GM18526 (cell line): ENCODE results near the gene SMYD3.

Source experiments
- POLR2A ChIP-seq: IDR thresholded peaks from 3 replicates; pipeline ENCODE4 v1.6.1; 2011; ENCODE audit not compliant: insufficient read length; ENCODE audit errors: extremely low read depth

SMYD3 gene

GRCh38 chr1:245810181-245810769, 696.8 kb downstream of the SMYD3 start:
- no peak for TF ChIP-seq POLR2A

GRCh38 chr1:245809361-245809760, 697.7 kb downstream of the SMYD3 start:
- TF ChIP-seq POLR2A: no peak

DNA sequence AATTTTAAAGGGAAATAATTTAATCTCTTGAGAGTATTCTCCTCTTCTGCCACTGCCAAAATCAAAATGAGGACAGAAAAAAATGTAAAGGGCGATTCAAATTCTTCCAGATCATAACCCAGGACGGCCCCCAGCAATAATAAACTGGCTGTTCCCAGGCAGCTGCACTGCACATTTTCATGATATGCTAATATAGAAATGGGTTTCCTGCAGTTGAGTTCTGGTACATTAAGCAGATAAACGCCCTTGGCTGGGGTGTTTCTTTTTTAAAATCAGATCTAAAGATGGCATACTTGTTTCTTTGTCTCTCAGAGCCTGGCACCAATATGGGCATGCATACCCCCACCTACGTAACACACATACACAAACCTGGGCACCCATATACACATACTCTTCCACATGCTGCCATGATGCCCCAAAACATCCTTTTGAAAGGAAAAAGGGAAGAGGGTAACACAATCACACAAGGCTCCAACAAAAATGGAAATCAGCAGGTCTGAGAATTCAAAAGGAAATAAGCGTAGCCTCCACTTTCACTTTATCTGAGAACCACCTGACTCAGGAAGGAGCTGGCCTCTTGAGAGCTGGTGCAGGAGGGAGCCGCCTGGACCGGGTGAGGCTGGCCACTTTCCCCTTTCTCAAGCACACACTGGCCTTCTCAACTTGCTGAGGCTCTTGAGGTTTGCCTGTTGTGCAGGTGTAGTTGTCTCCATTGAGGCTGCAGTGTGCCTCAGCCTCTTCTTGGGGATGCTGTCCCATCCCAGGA, 698.9 kb downstream of the SMYD3 start:
- no peak for TF ChIP-seq POLR2A

DNA sequence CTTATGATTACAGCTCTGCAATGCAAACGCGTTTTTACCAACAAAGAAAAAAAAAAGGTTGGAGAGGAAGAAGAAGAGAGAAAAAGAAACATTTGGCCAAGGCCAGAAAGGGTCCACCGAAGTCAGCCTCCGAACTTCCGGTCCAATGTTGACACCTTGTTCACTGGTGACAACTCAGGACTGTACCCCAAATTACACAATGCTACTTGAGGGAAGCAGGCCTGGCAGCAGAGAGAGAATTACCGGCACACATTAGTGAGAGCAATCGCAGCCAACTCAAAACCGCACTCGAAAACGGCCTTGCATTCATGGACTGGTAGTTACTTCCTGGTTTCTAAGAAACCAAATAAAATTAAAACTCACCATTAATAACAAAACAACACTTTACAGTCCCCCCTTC, 699.8 kb downstream of the SMYD3 start:
- no peak for TF ChIP-seq POLR2A

DNA sequence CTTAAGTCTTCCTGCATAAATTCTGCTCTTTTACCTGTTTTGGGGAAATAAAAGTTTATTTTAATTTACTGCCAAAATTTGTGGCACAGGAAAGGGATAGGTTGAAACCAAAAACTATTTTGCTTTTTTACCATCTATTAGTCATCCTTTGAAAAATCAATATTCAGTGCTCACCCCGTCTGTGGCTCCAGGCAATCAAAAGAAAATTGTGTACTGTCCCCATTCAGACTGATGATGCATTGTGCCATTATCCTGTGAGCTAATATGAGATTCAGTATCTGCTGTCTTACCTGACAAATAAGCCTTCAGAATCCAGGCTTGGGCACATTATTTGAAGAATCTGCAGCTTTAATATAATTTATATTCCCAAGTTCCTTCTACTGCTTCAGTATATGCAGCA, 701.5 kb downstream of the SMYD3 start:
- TF ChIP-seq POLR2A: no peak

DNA sequence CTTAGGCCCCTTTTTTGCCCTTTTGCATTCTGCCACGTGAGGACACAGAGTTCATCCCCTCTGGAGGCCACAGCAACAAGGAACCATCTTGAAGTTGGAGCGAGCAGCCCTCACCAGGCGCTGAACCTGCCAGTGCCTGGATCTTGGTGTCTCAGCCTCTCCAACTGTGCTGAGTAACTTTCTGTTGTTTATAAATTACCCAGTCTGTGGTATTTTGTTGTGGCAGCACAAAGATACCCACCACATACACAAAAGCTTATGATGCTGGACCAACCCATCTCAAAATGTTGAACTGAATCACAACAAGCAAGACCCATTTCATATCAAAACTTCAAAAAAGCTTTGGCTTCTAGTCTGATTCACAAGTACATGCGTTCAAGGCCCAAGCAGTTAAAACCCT, 702.4 kb downstream of the SMYD3 start:
- no peak for TF ChIP-seq POLR2A

DNA sequence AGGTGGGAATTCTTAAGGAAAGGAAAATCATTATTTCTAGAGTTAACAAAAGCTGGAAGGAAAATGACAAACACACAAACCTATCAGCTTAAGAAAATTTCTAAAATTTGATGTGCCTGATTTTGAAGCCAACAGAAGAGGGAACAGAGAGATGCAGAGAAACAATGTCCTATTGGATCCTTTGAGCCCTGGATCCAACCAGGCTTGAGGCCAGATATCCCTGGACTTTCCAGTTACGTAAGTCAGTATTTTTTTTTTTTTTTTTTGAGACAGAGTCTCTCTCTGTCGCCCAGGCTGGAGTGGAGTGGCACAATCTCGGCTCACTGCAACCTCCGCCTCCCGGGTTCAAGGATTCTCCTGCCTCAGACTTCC, 703.4 kb downstream of the SMYD3 start:
- TF ChIP-seq POLR2A: no peak

DNA sequence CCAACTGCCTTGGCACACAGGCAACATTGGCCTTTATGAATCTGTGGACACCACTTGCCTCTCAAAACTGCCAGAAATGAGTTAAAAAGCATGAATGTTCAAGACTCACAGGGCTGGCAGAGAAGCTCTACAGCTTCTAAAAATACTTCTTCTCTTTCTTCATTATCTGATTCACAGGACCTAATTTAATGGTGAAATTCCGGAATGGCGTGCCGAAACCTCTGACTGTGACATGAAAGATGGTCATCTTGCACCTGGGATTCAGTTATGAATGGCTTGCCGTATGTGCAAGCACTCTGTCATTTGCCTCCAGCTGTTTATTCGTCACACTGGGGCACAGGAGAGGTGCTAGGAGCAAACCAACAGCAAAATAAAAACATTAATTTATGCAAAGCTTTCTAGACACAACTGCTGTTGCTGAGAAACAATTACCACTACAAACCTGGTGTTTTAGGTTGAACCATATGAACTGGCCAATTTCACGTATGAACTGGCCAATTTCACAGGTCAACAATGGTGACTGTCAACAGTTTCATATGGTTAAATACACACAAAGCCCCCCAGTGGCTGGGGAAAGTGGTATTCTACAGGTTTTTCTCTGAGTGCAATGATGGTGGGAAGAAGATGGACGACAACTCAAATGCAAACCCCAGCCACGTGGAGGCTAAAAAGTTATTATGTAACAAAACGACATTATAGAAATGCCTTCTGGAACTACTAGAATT, 704.0 kb downstream of the SMYD3 start:
- no peak for TF ChIP-seq POLR2A

GRCh38 chr1:245800901-245801605, 706.0 kb downstream of the SMYD3 start:
- no peak for TF ChIP-seq POLR2A

DNA sequence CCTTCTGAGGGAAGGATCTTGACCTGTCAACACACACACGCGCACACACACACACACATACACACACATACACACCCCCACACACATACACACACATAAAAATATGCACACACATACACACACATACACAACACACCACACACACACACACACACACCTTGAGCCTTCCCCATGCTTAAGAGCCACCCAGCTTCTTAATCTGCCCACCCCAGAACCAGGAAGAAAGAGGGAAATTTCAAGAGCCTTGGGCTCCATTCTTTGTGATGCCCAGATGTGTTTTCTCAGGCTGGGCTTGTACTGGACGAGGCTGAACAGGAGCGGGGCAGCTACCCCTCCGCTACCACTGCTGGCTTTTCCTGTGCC, 708.7 kb downstream of the SMYD3 start:
- no peak for TF ChIP-seq POLR2A

- no peak for TF ChIP-seq POLR2A
Observed at GRCh38 chr1:245797592-245798348, 709.3 kb downstream of the SMYD3 start.

DNA sequence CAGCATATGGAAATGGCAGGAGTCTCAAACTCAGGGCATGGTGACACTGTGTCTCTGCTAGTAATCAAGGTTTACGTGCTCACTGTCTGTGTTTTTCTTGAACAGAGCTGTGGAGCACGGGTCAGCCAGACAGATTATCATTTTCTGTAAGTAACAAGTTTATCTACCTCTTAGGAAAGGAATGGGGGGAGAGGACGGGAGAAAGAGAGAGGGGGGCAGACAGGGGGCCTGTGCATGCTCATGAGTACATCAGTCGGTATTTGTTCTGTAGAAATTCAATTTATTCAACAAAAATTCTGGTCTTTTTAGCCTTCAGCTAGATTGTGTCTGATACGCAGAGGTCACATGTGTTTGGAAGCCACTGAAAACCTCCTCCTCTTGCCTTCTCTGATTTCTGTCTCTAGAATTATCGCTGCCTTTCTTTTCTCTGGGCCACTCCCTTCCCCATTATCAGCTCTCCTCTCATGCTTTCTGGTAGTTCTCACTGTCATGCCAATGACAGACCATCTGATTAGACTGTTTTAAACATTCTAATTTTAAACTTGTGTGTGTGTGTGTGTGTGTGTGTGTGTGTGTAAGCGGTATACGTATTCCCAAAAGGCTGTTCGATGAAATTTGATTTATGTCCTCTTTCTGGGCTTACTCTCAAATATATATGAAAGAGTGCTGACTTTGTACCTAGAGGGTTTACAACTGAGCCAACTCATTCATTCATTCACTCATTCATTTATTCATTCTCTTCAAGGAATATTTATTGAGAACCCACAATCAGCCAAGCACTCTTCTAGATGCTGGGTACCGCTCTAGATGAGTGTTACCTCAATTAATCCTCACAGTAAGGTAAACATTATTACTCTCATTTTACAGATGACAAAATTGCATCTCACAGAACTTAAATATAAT, 715.4 kb downstream of the SMYD3 start:
- TF ChIP-seq POLR2A: no peak

- no peak for TF ChIP-seq POLR2A
Observed at GRCh38 chr1:245790441-245790840, 716.6 kb downstream of the SMYD3 start.

GRCh38 chr1:245788886-245789285, 718.2 kb downstream of the SMYD3 start:
- no peak for TF ChIP-seq POLR2A
